PC-9 (cell line): Measurements from ENCODE around the gene UTP14C. TPM values are rescaled to one million over a fixed set of nuclear protein-coding genes. Genes with fewer than 3 reads are reported as not detected.

Source experiments
- BruUV-seq: library from RNA; stranded (reverse); fragments of 400-500 nt; replicated peaks from 2 replicates; lab custom pipeline; 2021; lab: Mats Ljungman, UMichigan
- CTCF ChIA-PET: fragments of 300-600 bp; sonication (Branson Sonifier 250); formaldehyde crosslinking; loops from one replicate; lab custom pipeline; 2022; ENCODE audit warnings: antibody characterized with exemption; lab: Charles Lee
- POLR2A ChIA-PET: fragments of 300-600 bp; sonication (Branson Sonifier 250); formaldehyde crosslinking; loops from one replicate; lab custom pipeline; 2022; ENCODE audit warnings: antibody characterized with exemption; ENCODE audit not compliant: unreplicated experiment; lab: Charles Lee
- DNase-seq, 2 experiments: peaks; one replicate each; pipeline versions ENCODE4 v3.0.0 to v3.0.0-alpha.2; 2015 to 2022; ENCODE audit warnings: mixed read lengths in 1 of 2
- H2AFZ ChIP-seq: fragments of 200-600 bp; sonication (generic); 2 replicates; pipeline ENCODE4 v1.8.1; 2017; ENCODE audit warnings: antibody characterized with exemption
- H3F3A ChIP-seq: fragments of 200-600 bp; sonication (generic); 2 replicates; pipeline ENCODE4 v1.8.1; 2017; ENCODE audit warnings: antibody characterized with exemption, mild to moderate bottlenecking, low read depth; ENCODE audit not compliant: insufficient read depth
- H3K27ac ChIP-seq: fragments of 200-600 bp; sonication (generic); 2 replicates; pipeline ENCODE4 v1.6.1; 2016; ENCODE audit warnings: mixed run types
- H3K27me3 ChIP-seq: fragments of 200-600 bp; sonication (generic); 2 replicates; pipeline ENCODE4 v1.6.1; 2016; ENCODE audit warnings: low read depth, mixed run types; ENCODE audit not compliant: insufficient read depth
- H3K36me3 ChIP-seq: fragments of 200-600 bp; sonication (generic); 2 replicates; pipeline ENCODE4 v1.6.1; 2016; ENCODE audit warnings: low read depth, mixed run types
- H3K4me1 ChIP-seq: fragments of 200-600 bp; sonication (generic); replicated peaks from 2 replicates; pipeline ENCODE4 v1.6.1; 2016; ENCODE audit warnings: mixed run types; ENCODE audit not compliant: insufficient read depth
- H3K4me2 ChIP-seq: fragments of 200-600 bp; sonication (generic); 2 replicates; pipeline ENCODE4 v1.6.1; 2017; ENCODE audit warnings: mixed run types
- H3K4me3 ChIP-seq: fragments of 200-600 bp; sonication (generic); 2 replicates; pipeline ENCODE4 v1.6.1; 2016; ENCODE audit warnings: mixed run types
- H3K79me2 ChIP-seq: fragments of 200-600 bp; sonication (generic); 2 replicates; pipeline ENCODE4 v1.6.1; 2017; ENCODE audit warnings: low read depth, mixed run types
- H3K9me2 ChIP-seq: fragments of 200-600 bp; sonication (generic); 2 replicates; pipeline ENCODE4 v1.8.1; 2017; ENCODE audit warnings: mild to moderate bottlenecking; ENCODE audit not compliant: insufficient read depth
- H3K9me3 ChIP-seq: fragments of 200-600 bp; sonication (generic); 2 replicates; pipeline ENCODE4 v1.8.1; 2016; ENCODE audit warnings: low read depth; ENCODE audit not compliant: insufficient read depth
- H4K20me1 ChIP-seq: fragments of 200-600 bp; sonication (generic); 2 replicates; pipeline ENCODE4 v1.8.1; 2017; ENCODE audit not compliant: insufficient read depth
- CTCF ChIP-seq: fragments of 200-600 bp; sonication (generic); conservative IDR thresholded peaks from 2 replicates; pipeline ENCODE4 v1.6.1; 2017; ENCODE audit warnings: mixed run types, antibody characterized with exemption, mild to moderate bottlenecking, moderate library complexity
- EZH2 ChIP-seq: fragments of 200-600 bp; sonication (generic); IDR thresholded peaks from 2 replicates; pipeline ENCODE4 v1.8.0; 2017; ENCODE audit warnings: antibody characterized with exemption, low read depth
- intact Hi-C: fragments of 100-400 bp; cut with micrococcal nuclease; formaldehyde crosslinking; loops from one replicate; pipeline ENCODE4 v1.10.0; 2022; ENCODE audit not compliant: unreplicated experiment
- total RNA-seq: library from RNA; stranded (reverse); gene quantifications from 2 replicates; pipeline ENCODE4 v1.2.3, GENCODE V29; 2021

The UTP14C gene
- total RNA-seq, 1 experiment from 2014 or later = 11.4 TPM

- Histone ChIP-seq H3K4me3 (peak overlapping the region; percentile 97), H3K27ac (peak overlapping the region; percentile 41), H3K27me3 (peaks cover 2% of the 10 kb centered on the region; the same call in 1 of the 2 replicates), H3K4me1 (peaks cover 9% of the 10 kb centered on the region), H4K20me1 (no peaks in the 10 kb centered on the region), H3K9me3 (no peaks in the 10 kb centered on the region), H3K36me3 (no peaks in the 10 kb centered on the region), H3K79me2 (peaks cover 38% of the 10 kb centered on the region), H3K4me2 (peak overlapping the region; percentile 76), H2AFZ (peak overlapping the region; percentile 90), H3K9me2 (no peaks in the 10 kb centered on the region), H3F3A (no peaks in the 10 kb centered on the region)
- ChIA-PET CTCF (no interaction called here), POLR2A (interaction anchor here (0.6 kb wide), 2 partner anchors 214 to 573 kb away, joined by 3 to 5 read pairs; no protein-coding TSS in a partner anchor)
- TF ChIP-seq CTCF = no peak
- TF ChIP-seq EZH2 = no peak
- no TSS peak for BruUV-seq
- intact Hi-C loops = loop anchor here (5.0 kb wide), 1 partner anchor 440 kb away; the partner anchor contains the start of gene VPS36
- no peak for DNase-seq
These were observed 12.0 kb upstream of the UTP14C start for GRCh38 chr13:52012512-52012836.

DNA sequence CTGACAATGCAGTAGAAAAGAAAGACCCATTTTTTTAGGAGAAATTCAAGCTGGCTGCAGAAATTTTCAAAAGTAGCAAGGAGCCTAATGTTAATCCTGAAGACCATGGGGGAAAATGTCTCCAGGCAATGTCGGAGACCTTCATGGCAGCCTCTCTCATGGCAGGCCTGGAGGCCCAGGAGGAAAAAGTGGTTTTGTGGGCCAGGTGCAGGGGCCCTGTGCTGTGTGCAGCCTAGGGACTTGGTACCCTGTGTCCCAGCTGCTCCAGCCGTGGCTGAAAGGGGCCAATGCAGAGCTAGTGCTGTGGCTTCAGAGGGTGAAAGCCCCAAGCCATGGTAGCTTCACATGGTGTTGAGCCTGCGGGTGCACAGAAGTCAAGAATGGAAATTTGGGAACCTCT is 8.2 kb upstream of the UTP14C start:
- peaks cover 44% of the 10 kb centered on the region for H3K79me2 ChIP-seq
- H3K9me3 ChIP-seq = no peaks in the 10 kb centered on the region
- no peak overlapping the region for H3K27ac ChIP-seq
- ChIA-PET POLR2A (no interaction called here), CTCF (no interaction called here)
- H3K4me1 ChIP-seq = peaks cover 9% of the 10 kb centered on the region
- no peaks in the 10 kb centered on the region for H4K20me1 ChIP-seq
- intact Hi-C loops = no loop called here
- no peak overlapping the region for H3K4me2 ChIP-seq
- no peaks in the 10 kb centered on the region; the same call in 1 of the 2 replicates for H3K27me3 ChIP-seq
- no peak overlapping the region for H2AFZ ChIP-seq
- TF ChIP-seq EZH2 (no peak), CTCF (no peak)
- no TSS peak for BruUV-seq
- no peaks in the 10 kb centered on the region for H3K36me3 ChIP-seq
- no peak overlapping the region for H3K4me3 ChIP-seq
- H3F3A ChIP-seq = no peaks in the 10 kb centered on the region
- no peaks in the 10 kb centered on the region for H3K9me2 ChIP-seq
- DNase-seq = no peak

DNA sequence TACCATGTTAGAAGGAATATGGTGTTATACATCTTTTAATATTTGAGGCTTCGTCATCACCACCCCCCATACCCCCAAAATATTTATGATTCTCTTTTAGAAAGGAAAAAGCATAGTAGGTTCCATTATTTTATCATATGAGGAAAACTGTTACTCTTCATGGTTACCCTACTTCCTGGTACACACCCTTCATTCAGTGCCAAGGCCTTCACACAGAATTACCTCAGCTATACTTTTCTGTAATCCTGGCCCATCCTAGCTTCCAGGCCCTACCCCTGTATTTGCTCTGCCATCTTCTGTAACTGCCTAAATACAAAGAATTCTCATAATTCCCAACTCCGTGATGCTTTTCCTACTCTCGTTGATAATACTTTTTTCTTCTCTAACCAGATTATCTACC is 4.3 kb upstream of the UTP14C start:
- no peak for DNase-seq
- peaks cover 14% of the 10 kb centered on the region for H3K36me3 ChIP-seq
- no peak overlapping the region for H3K4me2 ChIP-seq
- no peaks in the 10 kb centered on the region for H4K20me1 ChIP-seq
- H3F3A ChIP-seq = no peaks in the 10 kb centered on the region
- H3K27me3 ChIP-seq = no peaks in the 10 kb centered on the region
- TF ChIP-seq CTCF (no peak), EZH2 (no peak)
- intact Hi-C loops = no loop called here
- ChIA-PET CTCF (no interaction called here), POLR2A (no interaction called here)
- H3K9me3 ChIP-seq = no peaks in the 10 kb centered on the region
- H3K4me3 ChIP-seq = no peak overlapping the region
- H3K27ac ChIP-seq = no peak overlapping the region
- H3K9me2 ChIP-seq = no peaks in the 10 kb centered on the region
- peaks cover 15% of the 10 kb centered on the region for H3K79me2 ChIP-seq
- H2AFZ ChIP-seq = no peak overlapping the region
- BruUV-seq = no TSS peak
- no peaks in the 10 kb centered on the region for H3K4me1 ChIP-seq
